ENCODE results near the gene EDA2R.

Gene EDA2R

GRCh38 chrX:66638591-66639500 lies at the start of gene EDA2R:
EDA2R (minus strand) TSS chrX:66639078; CDS start chrX:66616020, 23,058 bp downstream.
- DNase-seq, result no peak

GRCh38 chrX:66684196-66684595 lies 45.3 kb upstream of the EDA2R start:
- no peak for DNase-seq

GRCh38 chrX:66680451-66680850 lies 41.6 kb upstream of the EDA2R start:
- DNase-seq, result no peak

- DNase-seq, result no peak
Observed at GRCh38 chrX:66677430-66677829, 38.6 kb upstream of the EDA2R start.

GRCh38 chrX:66676990-66677389 lies 38.1 kb upstream of the EDA2R start:
- DNase-seq, result no peak

- no peak for DNase-seq
Observed at GRCh38 chrX:66676413-66676812, 37.5 kb upstream of the EDA2R start.

- no peak for DNase-seq
Observed at GRCh38 chrX:66675541-66675940, 36.7 kb upstream of the EDA2R start.

- DNase-seq, result no peak
Observed at GRCh38 chrX:66674506-66674905, 35.6 kb upstream of the EDA2R start.

GRCh38 chrX:66672106-66672505 lies 33.2 kb upstream of the EDA2R start:
- DNase-seq, result no peak

GRCh38 chrX:66654411-66654810 lies 15.5 kb upstream of the EDA2R start:
- no peak for DNase-seq

- DNase-seq, result peak in 1 of 2 experiments; percentile 10
Observed at GRCh38 chrX:66635360-66635759, 3.5 kb downstream of the EDA2R start.

GRCh38 chrX:66634272-66634671 lies 4.6 kb downstream of the EDA2R start:
- DNase-seq, result no peak

- no peak for DNase-seq
Observed at GRCh38 chrX:66633541-66633940, 5.3 kb downstream of the EDA2R start.

- no peak for DNase-seq
Observed at GRCh38 chrX:66632981-66633380, 5.9 kb downstream of the EDA2R start.

GRCh38 chrX:66632473-66632872 lies 6.4 kb downstream of the EDA2R start:
- DNase-seq, result no peak

- no peak for DNase-seq
Observed at GRCh38 chrX:66625525-66625924, 13.4 kb downstream of the EDA2R start.

- DNase-seq, result no peak
Observed at GRCh38 chrX:66622209-66622608, 16.7 kb downstream of the EDA2R start.

GRCh38 chrX:66616944-66617343 lies 21.9 kb downstream of the EDA2R start:
- DNase-seq, result no peak

GRCh38 chrX:66602381-66602938 lies 36.4 kb downstream of the EDA2R start:
- no peak for DNase-seq

GRCh38 chrX:66601522-66601921 lies 37.4 kb downstream of the EDA2R start:
- no peak for DNase-seq

- DNase-seq, result no peak
Observed at GRCh38 chrX:66579219-66579618, 59.7 kb downstream of the EDA2R start.

- DNase-seq, result no peak
Observed at GRCh38 chrX:66553973-66554372, 84.9 kb downstream of the EDA2R start.

GRCh38 chrX:66547847-66548369 lies 91.0 kb downstream of the EDA2R start:
- no peak for DNase-seq
